Measurements from ENCODE around the gene GBP4. TPM values are rescaled to one million over a fixed set of nuclear protein-coding genes. Genes with fewer than 3 reads are reported as not detected.

GBP4 gene
- total and polyA plus RNA-seq, 8 donors, result 1.8 to 17.1 (median 8.0) TPM

DNA sequence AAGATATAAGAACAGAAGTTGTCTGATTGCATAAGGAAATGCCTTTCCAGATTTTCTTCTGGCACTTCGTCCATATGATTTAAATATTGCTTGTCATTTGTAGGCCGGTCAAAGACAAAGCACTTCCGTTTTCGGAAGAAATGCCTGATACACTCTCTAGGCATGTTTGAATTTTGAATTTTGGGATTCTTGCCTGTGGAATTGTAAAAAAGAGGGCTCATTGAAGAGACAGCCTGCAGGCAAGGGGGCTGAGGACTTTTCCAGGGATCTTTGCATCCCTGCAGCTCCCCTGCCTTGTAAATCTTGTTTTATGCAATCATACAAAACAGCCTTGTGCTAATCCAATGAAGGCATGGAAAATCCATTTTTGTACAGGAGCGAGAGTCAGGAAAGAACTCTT is 7.4 kb downstream of the GBP4 start:
- WGBS, 5 donors, result 85 to 94% (median 91%) methylated on average over 5 of the region's 5 CpGs
- Histone ChIP-seq H3K9me3 (no peaks in the 10 kb centered on the region), H3K36me3 (peaks cover 0 to 84% (median 14%) of the 10 kb centered on the region in 4 donors), H3K27me3 (no peaks in the 10 kb centered on the region), H3K27ac (no peak overlapping the region), H3K4me3 (no peak overlapping the region), H3K4me1 (peaks cover 0 to 5% (median 0%) of the 10 kb centered on the region in 4 donors)
- TF ChIP-seq, protein P1, sequence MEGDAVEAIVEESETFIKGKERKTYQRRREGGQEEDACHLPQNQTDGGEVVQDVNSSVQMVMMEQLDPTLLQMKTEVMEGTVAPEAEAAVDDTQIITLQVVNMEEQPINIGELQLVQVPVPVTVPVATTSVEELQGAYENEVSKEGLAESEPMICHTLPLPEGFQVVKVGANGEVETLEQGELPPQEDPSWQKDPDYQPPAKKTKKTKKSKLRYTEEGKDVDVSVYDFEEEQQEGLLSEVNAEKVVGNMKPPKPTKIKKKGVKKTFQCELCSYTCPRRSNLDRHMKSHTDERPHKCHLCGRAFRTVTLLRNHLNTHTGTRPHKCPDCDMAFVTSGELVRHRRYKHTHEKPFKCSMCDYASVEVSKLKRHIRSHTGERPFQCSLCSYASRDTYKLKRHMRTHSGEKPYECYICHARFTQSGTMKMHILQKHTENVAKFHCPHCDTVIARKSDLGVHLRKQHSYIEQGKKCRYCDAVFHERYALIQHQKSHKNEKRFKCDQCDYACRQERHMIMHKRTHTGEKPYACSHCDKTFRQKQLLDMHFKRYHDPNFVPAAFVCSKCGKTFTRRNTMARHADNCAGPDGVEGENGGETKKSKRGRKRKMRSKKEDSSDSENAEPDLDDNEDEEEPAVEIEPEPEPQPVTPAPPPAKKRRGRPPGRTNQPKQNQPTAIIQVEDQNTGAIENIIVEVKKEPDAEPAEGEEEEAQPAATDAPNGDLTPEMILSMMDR (IDR thresholded peaks at IDR 0.05), result no peak
- no peak for TF ChIP-seq EP300 (IDR thresholded peaks at IDR 0.05)
- TF ChIP-seq POLR2A (IDR thresholded peaks at IDR 0.05), result no peak
- no peak for TF ChIP-seq POLR2AphosphoS5 (IDR thresholded peaks at IDR 0.05)
- no peak for DNase-seq
- intact Hi-C loops (cut with DNase I; ENCODE audit: low total_unique reads), result no loop called here

DNA sequence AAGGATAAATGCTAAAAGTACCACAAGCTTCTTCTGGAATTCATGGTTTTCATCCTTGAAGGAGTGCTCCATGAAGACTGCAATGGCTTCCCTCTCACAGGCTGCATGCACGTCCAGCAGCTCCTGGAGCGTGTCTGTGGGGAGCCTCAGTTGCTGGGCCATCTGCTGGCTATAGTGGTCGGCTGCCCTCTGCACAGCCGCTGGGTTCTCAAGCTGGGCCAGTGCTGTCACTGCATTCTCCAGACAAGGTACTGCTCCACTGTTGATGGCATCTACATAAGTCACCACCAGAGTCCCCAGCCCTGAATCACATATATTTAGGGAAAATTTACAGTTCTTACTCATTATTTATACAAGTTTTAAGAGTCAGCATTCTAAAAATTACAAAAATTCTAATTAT is 8.7 kb downstream of the GBP4 start:
- intact Hi-C loops (cut with DNase I; ENCODE audit: low total_unique reads), result no loop called here
- TF ChIP-seq, protein P1 (IDR thresholded peaks at IDR 0.05), result no peak
- no peak for TF ChIP-seq EP300 (IDR thresholded peaks at IDR 0.05)

GRCh38 chr1:89179343-89179742 is 19.4 kb downstream of the GBP4 start:
- Histone ChIP-seq H3K27ac (no peak overlapping the region), H3K36me3 (peaks cover 0 to 29% (median 18%) of the 10 kb centered on the region in 4 donors), H3K27me3 (no peaks in the 10 kb centered on the region), H3K4me1 (no peaks in the 10 kb centered on the region), H3K4me3 (no peak overlapping the region), H3K9me3 (peaks cover 0 to 8% (median 0%) of the 10 kb centered on the region in 4 donors)
- intact Hi-C loops (cut with DNase I; ENCODE audit: low total_unique reads), result no loop called here
- TF ChIP-seq, protein P1 (IDR thresholded peaks at IDR 0.05), result no peak
- TF ChIP-seq POLR2A (IDR thresholded peaks at IDR 0.05), result no peak
- TF ChIP-seq POLR2AphosphoS5 (IDR thresholded peaks at IDR 0.05), result no peak
- TF ChIP-seq EP300 (IDR thresholded peaks at IDR 0.05), result no peak
- WGBS, 5 donors, result 87 to 90% (median 89%) methylated on average over 2 of the region's 2 CpGs
- DNase-seq, result no peak

More for the DNA sequence above, 8.7 kb downstream of the GBP4 start:
- no peak for DNase-seq
- no peak overlapping the region for H3K4me3 ChIP-seq
- no peak overlapping the region for H3K27ac ChIP-seq
- H3K9me3 ChIP-seq, result no peaks in the 10 kb centered on the region
- H3K4me1 ChIP-seq, result no peaks in the 10 kb centered on the region
- H3K27me3 ChIP-seq, result no peaks in the 10 kb centered on the region
- WGBS, 5 donors, result 92 to 97% (median 94%) methylated on average over 4 of the region's 4 CpGs
- H3K36me3 ChIP-seq, result peaks cover 0 to 94% (median 24%) of the 10 kb centered on the region in 4 donors

DNA sequence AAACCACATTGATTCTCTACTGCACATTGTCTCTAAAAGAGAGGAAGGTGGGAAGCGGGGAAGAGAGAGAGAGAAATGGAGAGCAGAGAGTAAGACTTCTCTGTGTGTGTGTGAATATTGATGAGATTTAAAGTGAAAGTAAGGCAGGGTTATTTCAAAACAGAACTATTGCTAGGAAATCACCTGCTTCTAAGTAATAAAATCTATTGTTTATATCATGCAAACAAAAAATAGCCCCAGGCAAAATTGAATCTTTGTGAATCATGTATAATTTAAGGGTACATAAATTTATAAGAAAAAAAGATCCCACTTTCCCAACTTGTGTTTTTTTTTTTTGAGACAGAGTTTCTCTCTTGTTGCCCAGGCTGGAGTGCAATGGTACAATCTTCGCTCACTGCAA is 21.8 kb downstream of the GBP4 start:
- H3K36me3 ChIP-seq, result peaks cover 0 to 8% (median 0%) of the 10 kb centered on the region in 4 donors
- no peak overlapping the region for H3K4me3 ChIP-seq
- 86 to 95% (median 94%) methylated on average over 2 of the region's 2 CpGs for WGBS, 5 donors
- H3K27me3 ChIP-seq, result no peaks in the 10 kb centered on the region
- TF ChIP-seq EP300 (IDR thresholded peaks at IDR 0.05), result no peak
- TF ChIP-seq, protein P1 (IDR thresholded peaks at IDR 0.05), result no peak
- TF ChIP-seq POLR2A (IDR thresholded peaks at IDR 0.05), result no peak
- no peak for TF ChIP-seq POLR2AphosphoS5 (IDR thresholded peaks at IDR 0.05)
- no peak for DNase-seq
- H3K9me3 ChIP-seq, result no peaks in the 10 kb centered on the region
- intact Hi-C loops (cut with DNase I; ENCODE audit: low total_unique reads), result no loop called here
- H3K4me1 ChIP-seq, result no peaks in the 10 kb centered on the region
- no peak overlapping the region for H3K27ac ChIP-seq
